Measurements from ENCODE around the gene CUBN. TPM values are rescaled to one million over a fixed set of nuclear protein-coding genes. Genes with fewer than 3 reads are reported as not detected.

The CUBN gene
- total and polyA plus RNA-seq, 9 of the 15 experiments (the other 6 are each of a cell fraction or from before 2014, with no cell fraction given) = 0.04 to 0.33 (median 0.09) TPM

DNA sequence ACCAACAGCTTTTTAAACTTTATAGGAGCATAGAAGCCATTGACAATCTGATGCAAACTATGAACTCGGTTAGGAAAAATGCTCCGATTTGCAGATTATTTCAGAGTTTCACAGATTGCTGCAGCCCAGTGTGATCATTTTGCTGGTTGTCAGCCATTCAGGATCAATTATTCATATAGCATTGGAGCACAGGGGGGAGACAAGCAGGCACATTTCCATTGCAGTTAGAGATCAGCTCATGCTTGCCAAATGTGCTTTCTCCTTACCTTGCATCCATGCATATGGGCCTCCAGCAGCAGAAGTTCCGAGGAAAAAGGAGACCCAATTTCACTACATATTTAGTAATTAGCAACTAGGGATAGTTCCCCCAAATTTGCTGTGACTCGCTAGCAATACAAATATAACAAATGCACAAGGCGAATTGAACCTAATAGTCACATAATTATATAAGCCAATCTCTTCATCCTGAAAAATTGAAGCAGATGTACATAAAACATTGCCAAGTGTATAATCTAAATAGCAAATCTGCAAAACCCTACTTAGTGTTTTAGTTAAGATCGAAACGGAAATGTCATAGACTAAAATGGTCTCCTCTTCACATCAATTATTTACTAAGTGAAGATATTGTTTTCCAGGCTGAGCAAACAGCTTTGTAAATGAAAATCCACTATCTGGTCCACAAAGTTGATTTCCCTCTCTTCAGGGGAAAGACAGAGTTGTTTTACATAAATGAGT is 262.9 kb downstream of the CUBN start:
- in situ Hi-C loops (cut with MboI) = no loop called here
- no peaks in the 10 kb centered on the region for H3K36me3 ChIP-seq (ENCODE audit: control insufficient read depth, insufficient read depth, low read length)
- WGBS (ENCODE audit: insufficient coverage, low coverage, missing lambda C conversion rate) = 4% methylated on average over 7 of the region's 7 CpGs
- no peak overlapping the region for H2AFZ ChIP-seq (ENCODE audit: low read depth, low read length)
- DNase-seq (ENCODE audit: extremely low read depth in 1 of 4, low spot score in 3 of 4) (no peak), FAIRE-seq (no peak), ATAC-seq (no peak)
- H3K79me2 ChIP-seq (ENCODE audit: control insufficient read depth, insufficient read depth, low read length) = no peaks in the 10 kb centered on the region
- no peak overlapping the region for H3K4me2 ChIP-seq (ENCODE audit: insufficient read depth, low read length)
- no peak overlapping the region for H3K4me3 ChIP-seq
- H3K9me1 ChIP-seq (ENCODE audit: control insufficient read depth, insufficient read depth, low read length) = no peaks in the 10 kb centered on the region
- peaks cover 2 to 7% of the 10 kb centered on the region in 2 experiments; a peak in 1 of 5 replicates for H3K27me3 ChIP-seq (ENCODE audit: control insufficient read depth in 2 of 2, insufficient read depth in 2 of 2, low read length in 2 of 2)
- H3K9me3 ChIP-seq (replicated peaks; ENCODE audit: control insufficient read depth, insufficient read depth, low read depth, low read length) = no peaks in the 10 kb centered on the region
- no peak overlapping the region for H3K27ac ChIP-seq (ENCODE audit: extremely low read depth, low read depth, low read length)
- POLR2A ChIA-PET = no interaction called here
- intact Hi-C loops (cut with micrococcal nuclease) = no loop called here
- CTCF ChIA-PET (ENCODE audit: low intra/inter-chr PET ratio) = no interaction called here
- H4K20me1 ChIP-seq (replicated peaks; ENCODE audit: control insufficient read depth, insufficient read depth, low read length) = no peaks in the 10 kb centered on the region
- no peak overlapping the region for H3K9ac ChIP-seq (ENCODE audit: insufficient read depth in 1 of 2, low read depth in 2 of 2, low read length in 2 of 2)
- H3K4me1 ChIP-seq (replicated peaks in 1 of 2; ENCODE audit: control insufficient read depth in 2 of 2, insufficient read depth in 2 of 2, low read length in 2 of 2) = no peaks in the 10 kb centered on the region
- TF ChIP-seq LEF1 (IDR thresholded peaks at IDR 0.05) (no peak), ZNF175 (CRISPR knock-in tag; IDR thresholded peaks at IDR 0.05; ENCODE audit: low read depth) (no peak), BDP1 (IDR thresholded peaks at IDR 0.05; ENCODE audit: insufficient read depth, insufficient read length) (no peak), TRIM24 (IDR thresholded peaks at IDR 0.05) (no peak)
- TF ChIP-seq, protein P1, sequence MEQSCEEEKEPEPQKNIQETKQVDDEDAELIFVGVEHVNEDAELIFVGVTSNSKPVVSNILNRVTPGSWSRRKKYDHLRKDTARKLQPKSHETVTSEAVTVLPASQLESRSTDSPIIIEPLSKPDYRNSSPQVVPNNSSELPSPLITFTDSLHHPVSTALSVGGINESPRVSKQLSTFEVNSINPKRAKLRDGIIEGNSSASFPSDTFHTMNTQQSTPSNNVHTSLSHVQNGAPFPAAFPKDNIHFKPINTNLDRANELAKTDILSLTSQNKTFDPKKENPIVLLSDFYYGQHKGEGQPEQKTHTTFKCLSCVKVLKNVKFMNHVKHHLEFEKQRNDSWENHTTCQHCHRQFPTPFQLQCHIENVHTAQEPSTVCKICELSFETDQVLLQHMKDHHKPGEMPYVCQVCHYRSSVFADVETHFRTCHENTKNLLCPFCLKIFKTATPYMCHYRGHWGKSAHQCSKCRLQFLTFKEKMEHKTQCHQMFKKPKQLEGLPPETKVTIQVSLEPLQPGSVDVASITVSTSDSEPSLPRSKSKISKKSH (CRISPR knock-in tag; IDR thresholded peaks at IDR 0.05) = no peak
- no TSS peak for BruUV-seq (replicated peaks)

All from K562 (cell line).